Neural progenitor cell (in vitro differentiated cells): ENCODE measurements around the gene RABGGTA.

Experiments
- CTCF ChIP-seq: fragments of 200-600 bp; sonication (generic); IDR thresholded peaks from 2 replicates; pipeline ENCODE4 v1.5.1; 2017; ENCODE audit warnings: antibody characterized with exemption, mild to moderate bottlenecking
- EZH2 ChIP-seq: fragments of 200-600 bp; sonication (generic); IDR thresholded peaks from 2 replicates; pipeline ENCODE4 v1.6.1; 2017; ENCODE audit warnings: antibody characterized with exemption, mild to moderate bottlenecking, moderate library complexity

- TF ChIP-seq CTCF (no peak), EZH2 (no peak)
Measured at GRCh38 chr14:24268225-24268624, 3.2 kb downstream of the RABGGTA start.
